ENCODE results near the gene ZEB1.
"Not testable (repeated sequence)": the region's sequence is repeated elsewhere in the genome, so short reads cannot be mapped to it uniquely, and the experiment has no call there.

ZEB1 gene

DNA sequence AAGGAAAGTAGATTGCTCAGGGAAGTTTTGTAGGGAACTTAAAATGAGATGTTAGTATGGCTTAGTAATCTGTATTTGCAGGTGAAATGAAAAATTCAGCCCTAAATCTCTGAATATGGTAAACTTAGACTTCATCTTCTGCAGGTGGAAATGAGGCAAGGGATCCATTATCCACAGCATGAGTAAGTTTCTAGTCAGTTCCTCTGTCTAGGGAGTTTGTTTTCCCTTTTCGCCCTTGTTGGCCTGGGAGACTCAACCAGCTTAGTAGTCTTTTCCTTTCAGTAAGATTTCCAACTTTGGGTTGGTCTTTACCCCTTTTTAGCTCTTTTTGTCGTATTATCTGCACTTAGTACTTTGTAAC, 65.6 kb downstream of the ZEB1 start:
- no peaks in the 10 kb centered on the region for H3K9me3 ChIP-seq (ENCODE audit: control insufficient read depth, low read length)
- no peaks in the 10 kb centered on the region for H3K36me3 ChIP-seq (ENCODE audit: control insufficient read depth, insufficient read depth, low read length)
- H3K27ac ChIP-seq (ENCODE audit: insufficient read depth, low read depth, low read length, poor library complexity, severe bottlenecking), result no peak overlapping the region
- 92 to 93% methylated on average over 2 of the region's 2 CpGs for WGBS, 2 experiments
- no peaks in the 10 kb centered on the region for H3K4me1 ChIP-seq (ENCODE audit: control insufficient read depth, insufficient read depth, low read length)
- H3K4me3 ChIP-seq (ENCODE audit: insufficient read depth, low read depth, low read length), result no peak overlapping the region
- H3K27me3 ChIP-seq (ENCODE audit: control insufficient read depth, insufficient read depth, low read length, poor library complexity, severe bottlenecking), result no peaks in the 10 kb centered on the region

DNA sequence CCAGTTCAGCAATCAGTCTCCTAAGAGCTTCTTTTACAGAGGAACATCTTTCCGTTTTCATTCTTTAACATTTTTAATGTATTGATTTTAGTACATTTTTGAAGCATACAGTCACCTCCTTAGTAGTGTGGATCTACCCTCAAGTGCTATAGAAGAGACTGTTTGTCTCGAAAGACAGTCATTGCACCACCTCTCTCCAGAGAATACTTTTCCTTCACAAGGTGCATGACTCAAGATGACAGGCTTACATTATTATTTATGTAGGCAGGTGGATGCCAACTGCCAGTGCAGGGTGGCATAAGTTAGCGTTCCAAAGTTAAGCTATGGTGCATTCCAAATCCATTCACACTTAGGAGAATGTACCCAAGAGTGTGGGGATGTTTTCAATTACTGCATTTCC, 71.8 kb downstream of the ZEB1 start:
- H3K27me3 ChIP-seq (ENCODE audit: control insufficient read depth, insufficient read depth, low read length, poor library complexity, severe bottlenecking), result no peaks in the 10 kb centered on the region
- H3K9me3 ChIP-seq (ENCODE audit: control insufficient read depth, low read length), result no peaks in the 10 kb centered on the region
- H3K36me3 ChIP-seq (ENCODE audit: control insufficient read depth, insufficient read depth, low read length), result no peaks in the 10 kb centered on the region
- WGBS, 2 experiments, result 96 to 100% methylated on average over 2 to 3 of the region's 3 CpGs
- no peak overlapping the region for H3K4me3 ChIP-seq (ENCODE audit: insufficient read depth, low read depth, low read length)
- H3K4me1 ChIP-seq (ENCODE audit: control insufficient read depth, insufficient read depth, low read length), result no peaks in the 10 kb centered on the region
- H3K27ac ChIP-seq (ENCODE audit: insufficient read depth, low read depth, low read length, poor library complexity, severe bottlenecking), result no peak overlapping the region

DNA sequence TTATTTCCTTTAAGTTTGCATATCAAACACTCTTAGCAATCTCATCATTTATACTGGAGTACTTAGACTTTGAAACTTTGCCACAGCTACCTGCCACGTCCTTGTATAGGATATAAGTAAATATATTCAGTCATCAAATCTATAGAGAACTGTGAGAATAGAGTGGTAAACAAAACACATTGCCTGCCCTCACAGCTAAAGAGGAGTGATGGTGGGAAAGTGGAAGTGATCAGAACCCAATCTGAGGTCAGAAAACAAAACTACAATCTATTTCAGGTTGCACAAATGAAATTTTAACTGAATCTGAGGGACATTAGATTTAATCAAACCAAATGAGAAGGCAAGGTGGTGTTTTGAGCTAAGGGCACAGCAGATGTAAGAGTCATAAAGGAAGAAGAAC, 74.8 kb downstream of the ZEB1 start:
- Histone ChIP-seq H3K9me3 (ENCODE audit: control insufficient read depth, low read length) (no peaks in the 10 kb centered on the region), H3K4me3 (ENCODE audit: insufficient read depth, low read depth, low read length) (no peak overlapping the region), H3K27ac (ENCODE audit: insufficient read depth, low read depth, low read length, poor library complexity, severe bottlenecking) (no peak overlapping the region), H3K36me3 (ENCODE audit: control insufficient read depth, insufficient read depth, low read length) (no peaks in the 10 kb centered on the region), H3K27me3 (ENCODE audit: control insufficient read depth, insufficient read depth, low read length, poor library complexity, severe bottlenecking) (no peaks in the 10 kb centered on the region), H3K4me1 (ENCODE audit: control insufficient read depth, insufficient read depth, low read length) (no peaks in the 10 kb centered on the region)
- WGBS, 2 experiments, result 75% methylated on average over 1 of the region's 1 CpG; no CpG with 5 or more reads in 1 of the 2 experiments

GRCh38 chr10:31395695-31396094, 76.7 kb downstream of the ZEB1 start:
- H3K9me3 ChIP-seq (ENCODE audit: control insufficient read depth, low read length), result no peaks in the 10 kb centered on the region
- WGBS, 2 experiments, result 71 to 80% methylated on average over 3 of the region's 3 CpGs
- H3K36me3 ChIP-seq (ENCODE audit: control insufficient read depth, insufficient read depth, low read length), result no peaks in the 10 kb centered on the region
- no peak overlapping the region for H3K27ac ChIP-seq (ENCODE audit: insufficient read depth, low read depth, low read length, poor library complexity, severe bottlenecking)
- H3K4me3 ChIP-seq (ENCODE audit: insufficient read depth, low read depth, low read length), result no peak overlapping the region
- H3K4me1 ChIP-seq (ENCODE audit: control insufficient read depth, insufficient read depth, low read length), result no peaks in the 10 kb centered on the region
- no peaks in the 10 kb centered on the region for H3K27me3 ChIP-seq (ENCODE audit: control insufficient read depth, insufficient read depth, low read length, poor library complexity, severe bottlenecking)

GRCh38 chr10:31396376-31396775, 77.4 kb downstream of the ZEB1 start:
- no peaks in the 10 kb centered on the region for H3K36me3 ChIP-seq (ENCODE audit: control insufficient read depth, insufficient read depth, low read length)
- H3K4me3 ChIP-seq (ENCODE audit: insufficient read depth, low read depth, low read length), result no peak overlapping the region
- no peak overlapping the region for H3K27ac ChIP-seq (ENCODE audit: insufficient read depth, low read depth, low read length, poor library complexity, severe bottlenecking)

DNA sequence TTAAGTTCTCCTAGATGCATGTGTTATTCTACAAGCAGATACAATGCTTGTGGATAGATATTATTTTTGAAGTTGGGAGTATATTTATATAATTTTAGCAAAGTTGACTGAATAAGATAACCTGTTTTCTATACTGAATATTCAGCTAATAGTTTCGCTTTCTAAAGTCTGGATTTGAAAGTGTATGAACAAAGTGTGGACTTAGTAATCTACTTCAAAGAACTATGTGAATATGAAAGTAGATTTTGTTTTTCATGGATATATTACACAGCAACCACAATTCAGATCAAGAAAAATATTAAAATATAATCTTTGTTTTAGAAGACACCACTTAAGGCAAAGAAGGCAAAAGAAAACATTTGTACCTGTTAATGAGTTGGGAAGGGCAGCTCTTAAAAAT, 78.8 kb downstream of the ZEB1 start:
- Histone ChIP-seq H3K27ac (ENCODE audit: insufficient read depth, low read depth, low read length, poor library complexity, severe bottlenecking) (no peak overlapping the region), H3K4me1 (ENCODE audit: control insufficient read depth, insufficient read depth, low read length) (no peaks in the 10 kb centered on the region), H3K36me3 (ENCODE audit: control insufficient read depth, insufficient read depth, low read length) (no peaks in the 10 kb centered on the region), H3K9me3 (ENCODE audit: control insufficient read depth, low read length) (no peaks in the 10 kb centered on the region), H3K4me3 (ENCODE audit: insufficient read depth, low read depth, low read length) (no peak overlapping the region), H3K27me3 (ENCODE audit: control insufficient read depth, insufficient read depth, low read length, poor library complexity, severe bottlenecking) (no peaks in the 10 kb centered on the region)
- WGBS, 2 experiments, result 83% methylated on average over 1 of the region's 1 CpG; no CpG with 5 or more reads in 1 of the 2 experiments

More at GRCh38 chr10:31396376-31396775, 77.4 kb downstream of the ZEB1 start:
- H3K27me3 ChIP-seq (ENCODE audit: control insufficient read depth, insufficient read depth, low read length, poor library complexity, severe bottlenecking), result no peaks in the 10 kb centered on the region
- H3K9me3 ChIP-seq (ENCODE audit: control insufficient read depth, low read length), result no peaks in the 10 kb centered on the region
- H3K4me1 ChIP-seq (ENCODE audit: control insufficient read depth, insufficient read depth, low read length), result no peaks in the 10 kb centered on the region

GRCh38 chr10:31399171-31399570, 80.2 kb downstream of the ZEB1 start:
- H3K27me3 ChIP-seq (ENCODE audit: control insufficient read depth, insufficient read depth, low read length, poor library complexity, severe bottlenecking), result no peaks in the 10 kb centered on the region
- H3K9me3 ChIP-seq (ENCODE audit: control insufficient read depth, low read length), result no peaks in the 10 kb centered on the region
- no peak overlapping the region for H3K27ac ChIP-seq (ENCODE audit: insufficient read depth, low read depth, low read length, poor library complexity, severe bottlenecking)
- no peak overlapping the region for H3K4me3 ChIP-seq (ENCODE audit: insufficient read depth, low read depth, low read length)
- H3K4me1 ChIP-seq (ENCODE audit: control insufficient read depth, insufficient read depth, low read length), result no peaks in the 10 kb centered on the region
- no peaks in the 10 kb centered on the region for H3K36me3 ChIP-seq (ENCODE audit: control insufficient read depth, insufficient read depth, low read length)
- 94% methylated on average over 4 to 5 of the region's 5 CpGs for WGBS, 2 experiments

- H3K27ac ChIP-seq (ENCODE audit: insufficient read depth, low read depth, low read length, poor library complexity, severe bottlenecking), result no peak overlapping the region
- no peaks in the 10 kb centered on the region for H3K27me3 ChIP-seq (ENCODE audit: control insufficient read depth, insufficient read depth, low read length, poor library complexity, severe bottlenecking)
- H3K4me3 ChIP-seq (ENCODE audit: insufficient read depth, low read depth, low read length), result no peak overlapping the region
- no peaks in the 10 kb centered on the region for H3K9me3 ChIP-seq (ENCODE audit: control insufficient read depth, low read length)
- no peaks in the 10 kb centered on the region for H3K4me1 ChIP-seq (ENCODE audit: control insufficient read depth, insufficient read depth, low read length)
- H3K36me3 ChIP-seq (ENCODE audit: control insufficient read depth, insufficient read depth, low read length), result no peaks in the 10 kb centered on the region
Measured at GRCh38 chr10:31399631-31400030, 80.6 kb downstream of the ZEB1 start.

- Histone ChIP-seq H3K4me3 (ENCODE audit: insufficient read depth, low read depth, low read length) (no peak overlapping the region), H3K27me3 (ENCODE audit: control insufficient read depth, insufficient read depth, low read length, poor library complexity, severe bottlenecking) (no peaks in the 10 kb centered on the region), H3K27ac (ENCODE audit: insufficient read depth, low read depth, low read length, poor library complexity, severe bottlenecking) (no peak overlapping the region), H3K9me3 (ENCODE audit: control insufficient read depth, low read length) (no peaks in the 10 kb centered on the region), H3K36me3 (ENCODE audit: control insufficient read depth, insufficient read depth, low read length) (no peaks in the 10 kb centered on the region), H3K4me1 (ENCODE audit: control insufficient read depth, insufficient read depth, low read length) (no peaks in the 10 kb centered on the region)
- WGBS, 2 experiments, result 91 to 93% methylated on average over 3 of the region's 3 CpGs
Measured at GRCh38 chr10:31401287-31401686, 82.3 kb downstream of the ZEB1 start.

DNA sequence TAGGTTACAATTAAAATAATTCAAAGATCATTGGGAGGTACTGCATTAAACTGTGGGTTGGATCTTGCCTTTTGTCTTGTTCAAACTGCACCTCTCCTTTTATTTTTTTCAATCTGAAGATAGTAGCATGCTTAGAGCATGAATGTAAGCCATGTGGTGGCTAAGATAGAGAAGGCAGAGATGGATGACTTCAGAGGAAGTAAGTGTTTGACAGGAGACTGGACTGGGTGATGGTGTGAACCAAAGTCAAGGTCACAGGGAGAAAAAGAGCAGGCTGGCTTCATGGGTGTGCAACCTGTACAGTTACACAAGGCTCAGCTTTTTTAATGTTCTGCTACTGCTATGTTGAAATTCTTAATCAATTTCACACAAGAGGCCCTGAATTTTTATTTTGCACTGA, 85.6 kb downstream of the ZEB1 start:
- no peak overlapping the region for H3K4me3 ChIP-seq (ENCODE audit: insufficient read depth, low read depth, low read length)
- H3K4me1 ChIP-seq (ENCODE audit: control insufficient read depth, insufficient read depth, low read length), result no peaks in the 10 kb centered on the region
- H3K27me3 ChIP-seq (ENCODE audit: control insufficient read depth, insufficient read depth, low read length, poor library complexity, severe bottlenecking), result no peaks in the 10 kb centered on the region
- H3K36me3 ChIP-seq (ENCODE audit: control insufficient read depth, insufficient read depth, low read length), result no peaks in the 10 kb centered on the region
- H3K9me3 ChIP-seq (ENCODE audit: control insufficient read depth, low read length), result no peaks in the 10 kb centered on the region
- no peak overlapping the region for H3K27ac ChIP-seq (ENCODE audit: insufficient read depth, low read depth, low read length, poor library complexity, severe bottlenecking)

GRCh38 chr10:31405829-31406228, 86.8 kb downstream of the ZEB1 start:
- H3K9me3 ChIP-seq (ENCODE audit: control insufficient read depth, low read length); H3K4me3 ChIP-seq (ENCODE audit: insufficient read depth, low read depth, low read length); H3K27me3 ChIP-seq (ENCODE audit: control insufficient read depth, insufficient read depth, low read length, poor library complexity, severe bottlenecking); H3K4me1 ChIP-seq (ENCODE audit: control insufficient read depth, insufficient read depth, low read length); H3K27ac ChIP-seq (ENCODE audit: insufficient read depth, low read depth, low read length, poor library complexity, severe bottlenecking); H3K36me3 ChIP-seq (ENCODE audit: control insufficient read depth, insufficient read depth, low read length): not testable (repeated sequence)
- 88 to 94% methylated on average over 1 of the region's 3 CpGs for WGBS, 2 experiments
